PC-9 (cell line): ENCODE data around the gene MAB21L4. TPM values are rescaled to one million over a fixed set of nuclear protein-coding genes. Genes with fewer than 3 reads are reported as not detected.

Source experiments
- BruUV-seq: library from RNA; stranded (reverse); fragments of 400-500 nt; replicated peaks from 2 replicates; lab custom pipeline; 2021; lab: Mats Ljungman, UMichigan
- CTCF ChIA-PET: fragments of 300-600 bp; sonication (Branson Sonifier 250); formaldehyde crosslinking; loops from one replicate; lab custom pipeline; 2022; ENCODE audit warnings: antibody characterized with exemption; lab: Charles Lee
- POLR2A ChIA-PET: fragments of 300-600 bp; sonication (Branson Sonifier 250); formaldehyde crosslinking; loops from one replicate; lab custom pipeline; 2022; ENCODE audit warnings: antibody characterized with exemption; ENCODE audit not compliant: unreplicated experiment; lab: Charles Lee
- DNase-seq, 2 experiments: peaks; one replicate each; pipeline versions ENCODE4 v3.0.0 to v3.0.0-alpha.2; 2015 to 2022; ENCODE audit warnings: mixed read lengths in 1 of 2
- H2AFZ ChIP-seq: fragments of 200-600 bp; sonication (generic); 2 replicates; pipeline ENCODE4 v1.8.1; 2017; ENCODE audit warnings: antibody characterized with exemption
- H3F3A ChIP-seq: fragments of 200-600 bp; sonication (generic); 2 replicates; pipeline ENCODE4 v1.8.1; 2017; ENCODE audit warnings: antibody characterized with exemption, mild to moderate bottlenecking, low read depth; ENCODE audit not compliant: insufficient read depth
- H3K27ac ChIP-seq: fragments of 200-600 bp; sonication (generic); 2 replicates; pipeline ENCODE4 v1.6.1; 2016; ENCODE audit warnings: mixed run types
- H3K27me3 ChIP-seq: fragments of 200-600 bp; sonication (generic); 2 replicates; pipeline ENCODE4 v1.6.1; 2016; ENCODE audit warnings: low read depth, mixed run types; ENCODE audit not compliant: insufficient read depth
- H3K36me3 ChIP-seq: fragments of 200-600 bp; sonication (generic); 2 replicates; pipeline ENCODE4 v1.6.1; 2016; ENCODE audit warnings: low read depth, mixed run types
- H3K4me1 ChIP-seq: fragments of 200-600 bp; sonication (generic); replicated peaks from 2 replicates; pipeline ENCODE4 v1.6.1; 2016; ENCODE audit warnings: mixed run types; ENCODE audit not compliant: insufficient read depth
- H3K4me2 ChIP-seq: fragments of 200-600 bp; sonication (generic); 2 replicates; pipeline ENCODE4 v1.6.1; 2017; ENCODE audit warnings: mixed run types
- H3K4me3 ChIP-seq: fragments of 200-600 bp; sonication (generic); 2 replicates; pipeline ENCODE4 v1.6.1; 2016; ENCODE audit warnings: mixed run types
- H3K79me2 ChIP-seq: fragments of 200-600 bp; sonication (generic); 2 replicates; pipeline ENCODE4 v1.6.1; 2017; ENCODE audit warnings: low read depth, mixed run types
- H3K9me2 ChIP-seq: fragments of 200-600 bp; sonication (generic); 2 replicates; pipeline ENCODE4 v1.8.1; 2017; ENCODE audit warnings: mild to moderate bottlenecking; ENCODE audit not compliant: insufficient read depth
- H3K9me3 ChIP-seq: fragments of 200-600 bp; sonication (generic); 2 replicates; pipeline ENCODE4 v1.8.1; 2016; ENCODE audit warnings: low read depth; ENCODE audit not compliant: insufficient read depth
- H4K20me1 ChIP-seq: fragments of 200-600 bp; sonication (generic); 2 replicates; pipeline ENCODE4 v1.8.1; 2017; ENCODE audit not compliant: insufficient read depth
- EZH2 ChIP-seq: fragments of 200-600 bp; sonication (generic); IDR thresholded peaks from 2 replicates; pipeline ENCODE4 v1.8.0; 2017; ENCODE audit warnings: antibody characterized with exemption, low read depth
- intact Hi-C: fragments of 100-400 bp; cut with micrococcal nuclease; formaldehyde crosslinking; loops from one replicate; pipeline ENCODE4 v1.10.0; 2022; ENCODE audit not compliant: unreplicated experiment
- total RNA-seq: library from RNA; stranded (reverse); gene quantifications from 2 replicates; pipeline ENCODE4 v1.2.3, GENCODE V29; 2021
- TF ChIP-seq, protein P1 (sequence below): fragments of 200-600 bp; sonication (generic); conservative IDR thresholded peaks from 2 replicates; pipeline ENCODE4 v1.6.1; 2017; ENCODE audit warnings: mixed run types, antibody characterized with exemption, mild to moderate bottlenecking, moderate library complexity

The MAB21L4 gene
- total RNA-seq, 1 experiment from 2014 or later, result 68.8 TPM

DNA sequence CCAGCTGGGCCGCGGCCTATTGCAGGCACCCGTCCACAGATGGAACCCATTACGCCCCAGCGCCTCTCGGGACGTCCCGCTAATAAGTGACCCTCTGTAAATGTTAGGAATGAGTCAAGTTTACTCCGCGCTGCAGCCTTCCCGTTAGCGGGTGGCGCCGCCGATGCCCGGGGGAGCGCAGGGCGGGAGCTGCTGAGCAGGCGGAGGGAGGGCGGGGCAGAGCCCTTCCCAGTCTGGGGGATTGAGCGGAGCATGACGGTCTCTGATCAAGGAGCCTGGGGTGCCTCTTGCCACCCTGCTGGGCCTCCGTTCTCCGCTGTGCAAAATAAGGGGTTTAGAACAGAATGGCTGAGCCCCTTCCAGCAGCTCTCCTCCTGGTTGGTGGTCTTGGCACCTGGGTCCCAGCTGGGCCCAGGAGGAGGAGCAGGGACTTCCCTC lies 20.6 kb upstream of the MAB21L4 start:
- Histone ChIP-seq H3F3A (no peaks in the 10 kb centered on the region; the same call in 1 of the 2 replicates), H3K4me1 (peaks cover 10% of the 10 kb centered on the region), H3K27ac (no peak overlapping the region), H2AFZ (no peak overlapping the region), H3K9me3 (no peaks in the 10 kb centered on the region), H3K4me2 (no peak overlapping the region), H3K4me3 (no peak overlapping the region), H3K79me2 (no peaks in the 10 kb centered on the region), H4K20me1 (no peaks in the 10 kb centered on the region), H3K36me3 (no peaks in the 10 kb centered on the region), H3K9me2 (no peaks in the 10 kb centered on the region), H3K27me3 (no peaks in the 10 kb centered on the region)
- ChIA-PET CTCF (no interaction called here), POLR2A (no interaction called here)
- TF ChIP-seq, protein P1, sequence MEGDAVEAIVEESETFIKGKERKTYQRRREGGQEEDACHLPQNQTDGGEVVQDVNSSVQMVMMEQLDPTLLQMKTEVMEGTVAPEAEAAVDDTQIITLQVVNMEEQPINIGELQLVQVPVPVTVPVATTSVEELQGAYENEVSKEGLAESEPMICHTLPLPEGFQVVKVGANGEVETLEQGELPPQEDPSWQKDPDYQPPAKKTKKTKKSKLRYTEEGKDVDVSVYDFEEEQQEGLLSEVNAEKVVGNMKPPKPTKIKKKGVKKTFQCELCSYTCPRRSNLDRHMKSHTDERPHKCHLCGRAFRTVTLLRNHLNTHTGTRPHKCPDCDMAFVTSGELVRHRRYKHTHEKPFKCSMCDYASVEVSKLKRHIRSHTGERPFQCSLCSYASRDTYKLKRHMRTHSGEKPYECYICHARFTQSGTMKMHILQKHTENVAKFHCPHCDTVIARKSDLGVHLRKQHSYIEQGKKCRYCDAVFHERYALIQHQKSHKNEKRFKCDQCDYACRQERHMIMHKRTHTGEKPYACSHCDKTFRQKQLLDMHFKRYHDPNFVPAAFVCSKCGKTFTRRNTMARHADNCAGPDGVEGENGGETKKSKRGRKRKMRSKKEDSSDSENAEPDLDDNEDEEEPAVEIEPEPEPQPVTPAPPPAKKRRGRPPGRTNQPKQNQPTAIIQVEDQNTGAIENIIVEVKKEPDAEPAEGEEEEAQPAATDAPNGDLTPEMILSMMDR, result no peak
- DNase-seq, result peak in 1 of 2 experiments; percentile 36
- BruUV-seq, result no TSS peak
- intact Hi-C loops, result no loop called here

DNA sequence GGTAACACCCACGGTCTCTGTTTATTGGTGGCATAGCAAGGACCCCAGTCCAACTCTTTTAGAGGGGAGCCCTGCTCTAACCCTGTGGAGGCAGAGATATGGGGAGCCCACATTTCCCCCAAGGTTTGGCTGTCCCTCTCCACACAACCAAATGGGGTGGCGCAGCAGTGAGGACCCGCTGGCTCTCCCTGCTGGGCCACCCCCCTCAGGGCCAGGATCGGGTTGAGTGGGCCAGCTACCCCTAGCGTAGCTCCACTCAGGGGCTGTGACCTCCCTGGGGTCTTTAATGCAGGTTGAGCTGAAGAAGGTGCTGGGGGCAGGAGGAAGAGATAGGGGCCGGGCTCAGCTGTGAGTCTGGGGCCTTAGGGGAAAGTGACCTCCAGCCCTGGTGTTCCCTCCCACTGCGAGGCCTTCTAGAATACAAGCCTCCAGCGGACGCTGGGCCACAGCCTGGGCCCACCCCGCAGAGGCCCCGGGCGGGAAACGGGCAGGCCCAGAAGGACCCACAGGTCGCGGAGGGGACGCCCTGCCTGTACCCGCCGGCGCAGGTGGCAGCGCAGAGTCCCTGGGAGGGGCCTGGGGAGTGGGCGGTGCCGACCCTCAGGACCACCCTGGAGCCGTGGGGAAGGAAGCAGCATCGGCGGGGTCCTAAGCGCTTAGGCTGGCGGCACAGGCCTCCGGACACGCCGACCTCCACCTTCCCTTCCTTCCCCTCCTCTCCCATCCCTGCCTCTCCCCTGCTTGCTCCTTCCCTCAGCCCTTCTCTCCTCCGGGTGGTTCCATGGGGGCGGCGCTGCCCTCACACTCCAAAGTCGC lies 19.8 kb upstream of the MAB21L4 start:
- Histone ChIP-seq H3K4me2 (no peak overlapping the region), H3K9me2 (no peaks in the 10 kb centered on the region), H3K4me1 (peaks cover 10% of the 10 kb centered on the region), H4K20me1 (no peaks in the 10 kb centered on the region), H3K4me3 (no peak overlapping the region), H3K79me2 (no peaks in the 10 kb centered on the region), H3K27ac (no peak overlapping the region), H2AFZ (no peak overlapping the region), H3F3A (no peaks in the 10 kb centered on the region; the same call in 1 of the 2 replicates), H3K9me3 (no peaks in the 10 kb centered on the region), H3K27me3 (no peaks in the 10 kb centered on the region), H3K36me3 (no peaks in the 10 kb centered on the region)
- POLR2A ChIA-PET, result no interaction called here
- intact Hi-C loops, result loop anchor here (1.0 to 2.0 kb wide), 2 partner anchors 21 to 160 kb away; no protein-coding TSS in a partner anchor
- TF ChIP-seq EZH2, result no peak
- TF ChIP-seq, protein P1, result no peak
- BruUV-seq, result no TSS peak
- CTCF ChIA-PET, result interaction anchor here (1.0 kb wide), 1 partner anchor 68 kb away, joined by 4 read pairs; no protein-coding TSS in a partner anchor
- no peak for DNase-seq

DNA sequence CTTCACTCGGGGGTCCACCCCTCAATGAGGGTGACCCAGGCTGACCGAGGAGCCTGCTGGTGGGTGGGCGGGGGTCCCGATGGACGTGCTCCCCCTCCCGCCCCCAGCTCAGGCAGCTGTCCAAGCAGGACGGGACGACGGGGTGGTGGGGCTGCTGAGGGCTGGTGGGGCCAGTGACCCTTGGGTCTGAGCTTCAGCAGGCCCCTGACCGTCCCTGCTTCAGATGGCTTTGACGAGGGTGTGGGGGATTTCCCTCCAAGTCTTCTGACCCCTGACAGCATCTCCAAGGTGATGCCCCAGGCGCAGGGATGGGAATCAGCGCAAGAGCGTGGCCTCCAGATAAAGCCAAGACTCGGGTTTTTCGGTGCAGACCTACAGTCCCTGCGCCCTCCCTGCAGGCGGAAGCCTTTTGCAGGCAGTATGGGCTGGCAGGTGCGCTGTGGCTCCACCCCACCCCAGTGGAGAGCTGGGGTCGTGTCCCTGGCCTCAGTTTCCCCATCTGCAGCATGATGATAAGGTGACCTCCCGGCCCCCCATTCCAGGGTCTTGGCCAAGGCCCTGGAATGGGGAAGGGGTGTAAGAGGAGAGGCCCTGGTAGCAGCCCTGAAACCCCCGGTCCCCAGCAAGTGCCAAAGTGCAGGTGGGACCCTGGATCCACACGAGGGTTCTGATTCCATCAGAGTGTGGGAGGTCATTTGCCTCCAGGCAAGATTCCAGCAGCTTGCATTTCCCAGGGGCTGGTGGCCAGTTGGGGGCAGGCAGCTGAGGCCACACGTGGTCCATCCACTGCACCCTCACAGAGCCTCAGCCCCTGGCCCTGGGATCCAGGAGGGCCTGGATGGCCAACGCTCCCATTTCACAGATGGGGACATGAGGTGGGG lies 18.9 kb upstream of the MAB21L4 start:
- H3K4me3 ChIP-seq, result no peak overlapping the region
- CTCF ChIA-PET, result interaction anchor here (0.6 to 2.4 kb wide), 7 partner anchors 16 to 235 kb away, joined by 3 to 11 read pairs (median 3); partner anchors contain the start of gene PPP1R7
- no peak overlapping the region for H3K27ac ChIP-seq
- H3K36me3 ChIP-seq, result no peaks in the 10 kb centered on the region
- H3F3A ChIP-seq, result no peaks in the 10 kb centered on the region
- no peaks in the 10 kb centered on the region for H3K79me2 ChIP-seq
- POLR2A ChIA-PET, result interaction anchor here (0.7 kb wide), 1 partner anchor 19 kb away, joined by 3 read pairs; the partner anchor contains the start of gene MAB21L4
- no peaks in the 10 kb centered on the region for H4K20me1 ChIP-seq
- H3K27me3 ChIP-seq, result no peaks in the 10 kb centered on the region
- H3K9me2 ChIP-seq, result no peaks in the 10 kb centered on the region
- H3K4me2 ChIP-seq, result no peak overlapping the region
- peaks cover 10% of the 10 kb centered on the region for H3K4me1 ChIP-seq
- no TSS peak for BruUV-seq
- no peak overlapping the region for H2AFZ ChIP-seq
- DNase-seq, result no peak
- H3K9me3 ChIP-seq, result no peaks in the 10 kb centered on the region
- TF ChIP-seq, protein P1, result peak; percentile 59
- TF ChIP-seq EZH2, result no peak
- intact Hi-C loops, result loop anchor here (1.0 to 2.0 kb wide), 2 partner anchors 20 to 160 kb away; no protein-coding TSS in a partner anchor
